GM12878 (cell line): ENCODE data around the gene SERTAD1. TPM values are rescaled to one million over a fixed set of nuclear protein-coding genes. Genes with fewer than 3 reads are reported as not detected.

Experiments
- ATAC-seq: fragments of 200-7000 bp; cut with Tn5 transposase; 3 replicates; pipeline ENCODE4 v1.9.1; 2020; ENCODE audit warnings: mild to moderate bottlenecking, moderate library complexity
- BruUV-seq: library from RNA; stranded (reverse); fragments of 400-500 nt; replicated peaks from 2 replicates; lab custom pipeline; 2021; lab: Mats Ljungman, UMichigan
- CTCF ChIA-PET: fragments of 300-600 bp; sonication (Branson Sonifier 250); formaldehyde crosslinking; extraction: SDS; loops from one replicate; lab custom pipeline; 2021; ENCODE audit warnings: inconsistent platforms; lab: Yijun Ruan, JAX
- POLR2A ChIA-PET: fragments of 350-600 bp; formaldehyde crosslinking; extraction: SDS; loops from one replicate; lab custom pipeline; 2021; ENCODE audit warnings: inconsistent platforms; lab: Charles Lee
- RAD21 ChIA-PET: fragments of 300-600 bp; sonication (Branson Sonifier 250); formaldehyde crosslinking; loops from one replicate; lab custom pipeline; 2023; ENCODE audit warnings: antibody characterized with exemption; ENCODE audit not compliant: unreplicated experiment; lab: Charles Lee
- SMC1A ChIA-PET: fragments of 300-600 bp; sonication (Branson Sonifier 250); formaldehyde crosslinking; loops from one replicate; lab custom pipeline; 2023; ENCODE audit not compliant: unreplicated experiment, uncharacterized antibody; lab: Charles Lee
- DNase-seq: peaks from one replicate; pipeline ENCODE4 v3.0.0-alpha.2; 2011; ENCODE audit warnings: low read depth, low spot score
- FAIRE-seq: peaks from 3 replicates; lab custom pipeline; 2011; peaks lifted over from hg19 to GRCh38; lab: Jason Lieb, UNC
- H2AFZ ChIP-seq: 2 replicates; pipeline ENCODE4 v1.6.0; 2011; ENCODE audit warnings: low read depth, low read length, control low read depth; ENCODE audit not compliant: control insufficient read depth
- H3K27ac ChIP-seq: 2 replicates; pipeline ENCODE4 v1.5.1; 2011; ENCODE audit warnings: control low read depth; ENCODE audit not compliant: control insufficient read depth, insufficient read depth
- H3K27me3 ChIP-seq, 2 experiments: replicated peaks in 1 of 2; 2 replicates each; pipeline versions ENCODE4 v1.6.0 to v1.6.1; 2011; ENCODE audit warnings: low read length in 1 of 2; ENCODE audit not compliant: control insufficient read depth in 2 of 2, insufficient read depth in 2 of 2
- H3K36me3 ChIP-seq, 2 experiments: 2 replicates each; pipeline ENCODE4 v1.5.1; 2011; ENCODE audit warnings: low read length in 1 of 2; ENCODE audit not compliant: control insufficient read depth in 2 of 2, insufficient read depth in 2 of 2
- H3K4me1 ChIP-seq: 2 replicates; pipeline ENCODE4 v1.6.1; 2011; ENCODE audit warnings: mild to moderate bottlenecking, low read length, moderate library complexity, mixed read lengths; ENCODE audit not compliant: control insufficient read depth, insufficient read depth
- H3K4me2 ChIP-seq: 2 replicates; pipeline ENCODE4 v1.6.0; 2011; ENCODE audit warnings: control low read depth; ENCODE audit not compliant: control insufficient read depth, insufficient read depth
- H3K4me3 ChIP-seq: fragments of 200-600 bp; sonication (generic); 2 replicates; pipeline ENCODE4 v1.5.1; 2016
- H3K79me2 ChIP-seq: 2 replicates; pipeline ENCODE4 v1.6.0; 2011; ENCODE audit warnings: low read length; ENCODE audit not compliant: control insufficient read depth, insufficient read depth
- H3K9ac ChIP-seq: 2 replicates; pipeline ENCODE4 v1.8.0; 2011; ENCODE audit warnings: low read length, control low read depth, mixed read lengths; ENCODE audit not compliant: control insufficient read depth, insufficient read depth
- H3K9me3 ChIP-seq: replicated peaks from 3 replicates; pipeline ENCODE4 v1.5.1; 2011; ENCODE audit warnings: mild to moderate bottlenecking, low read length; ENCODE audit not compliant: control insufficient read depth, insufficient read depth
- H4K20me1 ChIP-seq: 2 replicates; pipeline ENCODE4 v1.6.0; 2011; ENCODE audit not compliant: control insufficient read depth, insufficient read depth
- ATF7 ChIP-seq: fragments of 450-650 bp; IDR thresholded peaks from 2 replicates; pipeline ENCODE4 v1.6.1; 2016; ENCODE audit warnings: low read depth, mild to moderate bottlenecking
- BACH1 ChIP-seq: fragments of 450-650 bp; IDR thresholded peaks from 2 replicates; pipeline ENCODE4 v1.6.1; 2017; ENCODE audit warnings: mild to moderate bottlenecking, borderline replicate concordance
- BMI1 ChIP-seq: fragments of 450-650 bp; IDR thresholded peaks from 2 replicates; pipeline ENCODE4 v1.6.1; 2016; ENCODE audit warnings: mild to moderate bottlenecking, moderate library complexity, borderline replicate concordance
- FOXM1 ChIP-seq: IDR thresholded peaks from 2 replicates; pipeline ENCODE4 v1.6.1; 2012; ENCODE audit warnings: low read depth, mild to moderate bottlenecking, inconsistent platforms, low read length, moderate library complexity
- NFXL1 ChIP-seq: fragments of 450-650 bp; IDR thresholded peaks from 2 replicates; pipeline ENCODE4 v1.6.1; 2017; ENCODE audit warnings: antibody characterized with exemption, mild to moderate bottlenecking, borderline replicate concordance
- TBL1XR1 ChIP-seq: IDR thresholded peaks from 2 replicates; pipeline ENCODE4 v1.6.1; 2012; ENCODE audit warnings: low read depth, low read length, improper control_type of control experiment
- USF2 ChIP-seq: IDR thresholded peaks from 2 replicates; pipeline ENCODE4 v1.6.1; 2011; ENCODE audit warnings: low read depth, low read length, improper control_type of control experiment, borderline replicate concordance
- ZSCAN29 ChIP-seq: fragments of 450-650 bp; IDR thresholded peaks from 2 replicates; pipeline ENCODE4 v1.6.1; 2017; ENCODE audit warnings: mild to moderate bottlenecking, moderate library complexity
- WGBS: methylation state at CpG from one replicate; pipeline ENCODE4 v1.1.6; 2016; ENCODE audit warnings: low lambda C conversion rate; ENCODE audit not compliant: insufficient replicate concordance, insufficient coverage; ENCODE audit errors: missing lambda C conversion rate; 5-methylcytosine and 5-hydroxymethylcytosine counted together
- in situ Hi-C: fragments of 300-500 bp; cut with MboI; formaldehyde crosslinking; loops from 9 replicates; pipeline ENCODE4 v1.14.3; 2018; ENCODE audit warnings: mixed read lengths
- intact Hi-C: fragments of 100-400 bp; cut with micrococcal nuclease; formaldehyde crosslinking; loops from one replicate; pipeline ENCODE4 v1.14.2; 2022; ENCODE audit not compliant: unreplicated experiment
- polyA plus RNA-seq, 11 experiments: library from polyadenylated mRNA; depleted of rRNA in 4 of 11; unstranded in 6 of 11; stranded (reverse) in 5 of 11; fragments of >200 nt; fragmentation: Nextera tagmentation in 4 of 11; fragmentation: Illumina TruSeq in 1 of 11; extraction: Ambion mirVana in 4 of 11; extraction: Trizol in 1 of 11; gene quantifications; 1 replicate in 1 of 11; 2 replicates in 10 of 11; pipeline versions ENCODE4 v1.2.1 to v1.2.3, GENCODE V29; 2011 to 2016; ENCODE audit warnings: inconsistent platforms in 2 of 11, missing spikeins in 2 of 11, low read depth in 1 of 11
- total RNA-seq, 4 experiments: library from RNA; depleted of rRNA in 3 of 4; stranded (reverse); fragments of >200 nt in 3 of 4; fragmentation: Illumina TruSeq in 1 of 4; extraction: Trizol in 1 of 4; gene quantifications; 2 replicates each; pipeline versions ENCODE4 v1.2.1 to v1.2.3, GENCODE V29; 2013 to 2021

Gene SERTAD1
- total and polyA plus RNA-seq, 10 of the 15 experiments (the other 5 are each of a cell fraction or from before 2014, with no cell fraction given) = 0.23 to 14.2 (median 8.0) TPM

DNA sequence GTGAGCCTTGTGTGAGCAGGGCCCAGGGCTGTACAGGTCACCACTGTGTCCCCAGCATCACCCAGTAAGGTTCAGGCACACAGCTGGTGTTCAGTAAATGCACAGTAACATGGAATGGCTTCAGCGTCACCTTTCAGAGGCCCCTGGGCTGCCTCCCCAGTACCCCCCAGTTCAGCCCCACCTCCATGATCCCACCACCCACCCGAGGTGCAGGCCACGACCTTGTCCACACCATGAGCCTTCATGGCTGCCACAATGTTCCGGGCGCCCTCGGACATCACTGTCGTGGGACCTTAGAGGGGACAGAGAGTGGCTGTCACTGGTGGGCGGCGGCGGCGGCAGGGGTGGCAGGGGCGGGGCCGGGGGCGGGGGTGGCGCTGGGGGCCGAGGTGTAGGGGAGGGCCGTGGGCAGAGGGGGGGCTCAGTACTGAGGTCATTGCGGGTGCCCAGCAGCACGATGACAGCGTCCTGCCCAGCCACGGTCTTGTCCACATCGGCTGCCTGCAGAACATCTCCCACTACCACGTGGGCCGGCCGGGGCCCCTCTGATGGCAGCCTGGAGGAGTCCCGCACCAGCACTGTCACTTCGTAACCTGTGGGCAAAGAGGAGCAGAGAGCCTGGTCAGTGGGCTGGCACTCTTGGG is 32.3 kb upstream of the SERTAD1 start:
- ChIA-PET RAD21 (interaction anchor here (1.1 kb wide), 1 partner anchor 153 kb away, joined by 3 read pairs; no protein-coding TSS in a partner anchor), POLR2A (interaction anchor here (2.1 kb wide), 1 partner anchor 8 kb away, joined by 10 read pairs; the partner anchor contains the start of gene BLVRB), SMC1A (no interaction called here), CTCF (interaction anchor here (2.2 kb wide), 1 partner anchor 153 kb away, joined by 7 read pairs; no protein-coding TSS in a partner anchor)
- H3K27me3 ChIP-seq = no peaks in the 10 kb centered on the region
- in situ Hi-C loops = no loop called here
- H3K79me2 ChIP-seq = no peaks in the 10 kb centered on the region
- intact Hi-C loops = no loop called here
- no peak overlapping the region for H3K4me2 ChIP-seq
- FAIRE-seq = no peak
- DNase-seq = no peak
- H2AFZ ChIP-seq = no peak overlapping the region
- H3K4me3 ChIP-seq = no peak overlapping the region
- WGBS = 89% methylated on average over 25 of the region's 27 CpGs
- no peak overlapping the region for H3K27ac ChIP-seq
- no peaks in the 10 kb centered on the region for H3K9me3 ChIP-seq
- no TSS peak for BruUV-seq
- H3K4me1 ChIP-seq = peaks cover 14% of the 10 kb centered on the region
- ATAC-seq = no peak
- H3K36me3 ChIP-seq = no peaks in the 10 kb centered on the region
- H4K20me1 ChIP-seq = no peaks in the 10 kb centered on the region
- TF ChIP-seq NFXL1 (no peak), BMI1 (no peak), TBL1XR1 (no peak), ZSCAN29 (no peak), ATF7 (no peak), FOXM1 (no peak), USF2 (no peak), BACH1 (no peak)
- H3K9ac ChIP-seq = no peak overlapping the region
